D721Med (cell line): ENCODE measurements around the gene PRR7.

Experiments
- DNase-seq: peaks from one replicate; pipeline ENCODE4 v3.0.0; 2011; ENCODE audit warnings: low spot score; ENCODE audit not compliant: insufficient read length
- FAIRE-seq: peaks from 2 replicates; lab custom pipeline; 2011; peaks lifted over from hg19 to GRCh38; lab: Jason Lieb, UNC
- CTCF ChIP-seq: IDR thresholded peaks from 2 replicates; pipeline ENCODE4 v1.5.1; 2012; ENCODE audit warnings: mild to moderate bottlenecking, control low read depth; ENCODE audit not compliant: insufficient read depth; ENCODE audit errors: missing control alignments

The PRR7 gene

DNA sequence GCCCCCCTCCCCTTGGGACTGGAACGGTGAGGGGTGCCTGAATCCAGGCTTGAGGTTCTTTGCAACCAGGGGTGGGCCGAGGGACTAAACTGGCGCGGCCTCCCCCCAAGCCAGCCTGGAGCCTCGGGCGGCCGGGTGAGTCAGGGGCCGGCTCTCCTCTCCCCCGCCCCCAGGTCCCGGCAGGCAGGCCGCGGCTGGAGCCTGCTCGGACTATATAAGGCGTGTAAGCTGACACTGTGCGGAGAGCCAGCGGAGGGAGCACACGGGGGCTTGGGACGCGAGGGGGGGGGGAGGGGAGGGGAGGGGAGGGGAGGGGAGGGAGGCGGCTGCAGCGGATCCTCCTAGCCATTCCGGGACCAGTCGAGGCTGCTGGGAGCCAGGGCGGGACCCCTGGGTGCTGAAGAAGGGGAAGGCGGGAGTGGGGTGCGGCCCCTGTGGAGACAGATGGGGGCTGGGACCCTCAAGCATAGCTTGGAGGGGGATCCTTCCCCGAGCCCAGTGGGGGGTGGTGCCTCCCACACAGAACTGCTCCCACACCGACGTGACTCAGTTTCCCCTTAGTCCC lies 50.2 kb downstream of the PRR7 start:
- no peak for FAIRE-seq
- DNase-seq, result peak; percentile 68
- no peak for TF ChIP-seq CTCF

DNA sequence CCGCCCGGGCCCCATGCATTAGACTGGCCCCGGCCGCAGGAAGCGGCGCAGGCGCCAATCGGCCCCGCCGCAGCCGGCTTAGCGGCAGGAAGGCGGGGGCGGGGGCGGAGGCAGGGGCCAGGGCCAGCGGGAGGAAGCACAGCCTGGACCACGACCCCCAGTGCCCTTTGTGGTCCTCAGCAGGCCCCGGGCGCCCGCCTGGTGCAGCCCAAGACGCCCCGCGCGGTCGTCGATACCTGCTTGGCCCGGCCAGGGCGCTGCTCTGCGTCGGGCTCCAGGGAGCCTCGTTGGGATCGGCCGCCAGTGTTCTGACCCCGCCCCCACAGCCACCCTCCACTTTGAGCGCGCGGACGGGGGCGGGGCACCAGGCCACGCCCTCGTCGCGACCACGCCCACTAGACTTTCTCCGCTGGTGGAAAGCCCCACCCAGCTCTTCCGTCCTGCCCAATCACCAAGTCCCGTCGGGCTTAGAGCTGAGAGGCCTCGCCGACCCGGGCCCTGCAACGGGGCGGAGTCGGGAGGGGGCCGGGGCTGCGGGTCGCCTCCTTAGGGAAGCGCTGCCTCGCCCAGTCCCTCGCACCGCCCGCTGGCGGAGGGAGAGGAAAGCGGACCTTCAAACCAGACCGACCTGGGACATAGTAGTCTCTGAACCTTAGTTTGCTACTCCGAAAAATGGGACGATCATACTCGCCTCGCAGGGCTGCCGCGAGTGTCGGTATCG lies 50.8 kb downstream of the PRR7 start, which contains the start of gene PDLIM7:
PDLIM7 (minus strand) TSS at position 313 of the 721 bp plus-strand sequence. CDS start 1,092 bp downstream, outside the sequence.
- FAIRE-seq, result no peak

GRCh38 chr5:177498013-177498787 lies 51.6 kb downstream of the PRR7 start:
- TF ChIP-seq CTCF, result no peak
- DNase-seq (no peak), FAIRE-seq (no peak)

More for the DNA sequence above, 50.8 kb downstream of the PRR7 start, which contains the start of gene PDLIM7:
- peak; percentile 100 for DNase-seq
- TF ChIP-seq CTCF, result no peak

- FAIRE-seq (no peak), DNase-seq (no peak)
- no peak for TF ChIP-seq CTCF
Observed at GRCh38 chr5:177499842-177500241, 53.2 kb downstream of the PRR7 start.

DNA sequence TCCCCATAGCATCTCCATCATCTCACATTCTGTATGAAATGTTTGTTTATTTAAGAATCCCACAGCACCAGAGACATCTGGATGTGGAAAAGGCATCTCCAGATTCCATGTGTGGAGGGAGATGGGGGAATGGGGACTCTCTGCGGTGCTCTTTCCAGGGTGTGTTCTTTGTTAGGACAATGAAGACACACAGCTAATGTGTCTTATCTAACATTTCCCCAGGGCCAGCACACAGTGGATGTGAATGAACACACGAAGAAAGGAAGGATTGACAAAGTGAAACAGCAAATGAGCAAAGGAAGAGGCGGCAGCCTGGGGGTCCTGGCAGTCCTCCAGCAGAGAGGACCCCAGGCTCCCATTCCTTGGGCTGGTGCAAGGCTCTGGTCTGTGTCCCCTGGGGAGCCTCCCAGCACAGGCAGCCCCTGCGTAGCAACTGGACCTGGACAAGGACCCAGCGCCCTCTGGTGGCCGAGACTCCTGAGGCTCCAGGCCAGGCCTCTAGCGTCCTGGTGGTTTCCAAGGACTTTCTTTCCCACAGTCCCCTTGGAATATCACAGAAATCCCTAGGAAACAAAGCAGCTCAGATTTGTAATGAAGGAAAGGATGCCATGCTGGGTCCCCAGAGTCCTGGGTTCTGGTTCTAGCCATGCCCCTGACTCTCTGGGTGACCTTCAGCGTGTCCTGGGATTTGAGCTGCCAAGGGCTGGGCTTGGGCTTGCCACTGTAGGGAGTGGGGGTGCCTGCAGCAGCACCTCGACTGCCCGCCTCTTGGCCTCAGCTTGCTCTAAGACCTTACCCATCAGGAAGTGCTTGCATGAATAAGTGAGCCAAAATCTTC lies 54.3 kb downstream of the PRR7 start:
- FAIRE-seq (no peak), DNase-seq (peak; percentile 96)
- TF ChIP-seq CTCF, result peak; percentile 84

GRCh38 chr5:177501874-177502678 lies 55.5 kb downstream of the PRR7 start:
- TF ChIP-seq CTCF, result no peak
- no peak for DNase-seq
- no peak for FAIRE-seq
